DND-41 (cell line): Measurements from ENCODE around the gene EMX2.

Experiments
- CTCF ChIP-seq: IDR thresholded peaks from 2 replicates; pipeline ENCODE4 v1.5.1; 2012; ENCODE audit warnings: borderline replicate concordance, low read length, moderate library complexity, mild to moderate bottlenecking; ENCODE audit not compliant: poor library complexity, severe bottlenecking; ENCODE audit errors: extremely low read depth
- EZH2 ChIP-seq: IDR thresholded peaks from 3 replicates; pipeline ENCODE4 v1.6.1; 2012; ENCODE audit warnings: borderline replicate concordance, low read depth, mild to moderate bottlenecking, moderate library complexity, low read length, inconsistent platforms; ENCODE audit not compliant: severe bottlenecking

- no peak for TF ChIP-seq CTCF
- no peak for TF ChIP-seq EZH2
These were observed 44.8 kb upstream of the EMX2 start for GRCh38 chr10:117497736-117498135.
